ENCODE measurements around the gene ATAT1. TPM values are rescaled to one million over a fixed set of nuclear protein-coding genes. Genes with fewer than 3 reads are reported as not detected.

The ATAT1 gene
- total RNA-seq, 1 experiment from 2014 or later: 19.3 TPM

GRCh38 chr6:30603961-30604360, 22.7 kb upstream of the ATAT1 start (continued):
- TF ChIP-seq, protein P1, sequence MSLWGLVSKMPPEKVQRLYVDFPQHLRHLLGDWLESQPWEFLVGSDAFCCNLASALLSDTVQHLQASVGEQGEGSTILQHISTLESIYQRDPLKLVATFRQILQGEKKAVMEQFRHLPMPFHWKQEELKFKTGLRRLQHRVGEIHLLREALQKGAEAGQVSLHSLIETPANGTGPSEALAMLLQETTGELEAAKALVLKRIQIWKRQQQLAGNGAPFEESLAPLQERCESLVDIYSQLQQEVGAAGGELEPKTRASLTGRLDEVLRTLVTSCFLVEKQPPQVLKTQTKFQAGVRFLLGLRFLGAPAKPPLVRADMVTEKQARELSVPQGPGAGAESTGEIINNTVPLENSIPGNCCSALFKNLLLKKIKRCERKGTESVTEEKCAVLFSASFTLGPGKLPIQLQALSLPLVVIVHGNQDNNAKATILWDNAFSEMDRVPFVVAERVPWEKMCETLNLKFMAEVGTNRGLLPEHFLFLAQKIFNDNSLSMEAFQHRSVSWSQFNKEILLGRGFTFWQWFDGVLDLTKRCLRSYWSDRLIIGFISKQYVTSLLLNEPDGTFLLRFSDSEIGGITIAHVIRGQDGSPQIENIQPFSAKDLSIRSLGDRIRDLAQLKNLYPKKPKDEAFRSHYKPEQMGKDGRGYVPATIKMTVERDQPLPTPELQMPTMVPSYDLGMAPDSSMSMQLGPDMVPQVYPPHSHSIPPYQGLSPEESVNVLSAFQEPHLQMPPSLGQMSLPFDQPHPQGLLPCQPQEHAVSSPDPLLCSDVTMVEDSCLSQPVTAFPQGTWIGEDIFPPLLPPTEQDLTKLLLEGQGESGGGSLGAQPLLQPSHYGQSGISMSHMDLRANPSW (CRISPR knock-in tag; conservative IDR thresholded peaks at IDR 0.05; ENCODE audit: low read depth): no peak
- no peak for TF ChIP-seq ZNF121 (CRISPR knock-in tag; IDR thresholded peaks at IDR 0.05)
- TF ChIP-seq ATF3 (CRISPR knock-in tag; conservative IDR thresholded peaks at IDR 0.05): no peak
- TF ChIP-seq ELF4 (CRISPR knock-in tag; IDR thresholded peaks at IDR 0.05; ENCODE audit: low read depth): no peak
- TF ChIP-seq SP1 (CRISPR knock-in tag; conservative IDR thresholded peaks at IDR 0.05): no peak
- TF ChIP-seq ZNF232 (CRISPR knock-in tag; IDR thresholded peaks at IDR 0.05): no peak
- no peak for TF ChIP-seq ZNF281 (CRISPR knock-in tag; IDR thresholded peaks at IDR 0.05)
- TF ChIP-seq ETV6 (CRISPR knock-in tag; IDR thresholded peaks at IDR 0.05): no peak
- TF ChIP-seq ZNF671 (CRISPR knock-in tag; IDR thresholded peaks at IDR 0.05): no peak
- no peak for TF ChIP-seq TEAD1 (CRISPR knock-in tag; IDR thresholded peaks at IDR 0.05)
- no peak for TF ChIP-seq GABPB1 (CRISPR knock-in tag; IDR thresholded peaks at IDR 0.05)
- TF ChIP-seq SOX15 (CRISPR knock-in tag; IDR thresholded peaks at IDR 0.05): no peak

- CTCF ChIA-PET: interaction anchor here (1.0 to 1.4 kb wide), 2 partner anchors 12 to 121 kb away, joined by 4 read pairs; no protein-coding TSS in a partner anchor
- DNase-seq (ENCODE audit: low spot score): no peak
- Mint-ChIP-seq H3K4me3 (no peak overlapping the region), H3K27ac (0 out of 2 replicates have a peak overlapping the region, but pooled peaks have one; percentile 15), H3K4me1 (peaks cover 31% of the 10 kb centered on the region), H3K36me3 (peaks cover 71% of the 10 kb centered on the region), H3K27me3 (ENCODE audit: low read depth) (no peaks in the 10 kb centered on the region), H3K9me3 (no peaks in the 10 kb centered on the region)
- POLR2A ChIA-PET: interaction anchor here (1.2 to 1.4 kb wide), 3 partner anchors 10 to 77 kb away, joined by 3 to 6 read pairs (median 5); no protein-coding TSS in a partner anchor
- no peak for ATAC-seq
- TF ChIP-seq NR2C2 (CRISPR knock-in tag; IDR thresholded peaks at IDR 0.05): no peak
- no peak for TF ChIP-seq PRDM15 (CRISPR knock-in tag; IDR thresholded peaks at IDR 0.05)
- no peak for TF ChIP-seq ZMAT4 (CRISPR knock-in tag; IDR thresholded peaks at IDR 0.05)
- no peak for TF ChIP-seq ELF4 (CRISPR knock-in tag; IDR thresholded peaks at IDR 0.05; ENCODE audit: low read depth)
- TF ChIP-seq E2F1 (CRISPR knock-in tag; IDR thresholded peaks at IDR 0.05): no peak
- no peak for TF ChIP-seq ZNF396 (CRISPR knock-in tag; IDR thresholded peaks at IDR 0.05; ENCODE audit: borderline replicate concordance)
- TF ChIP-seq, protein P2, sequence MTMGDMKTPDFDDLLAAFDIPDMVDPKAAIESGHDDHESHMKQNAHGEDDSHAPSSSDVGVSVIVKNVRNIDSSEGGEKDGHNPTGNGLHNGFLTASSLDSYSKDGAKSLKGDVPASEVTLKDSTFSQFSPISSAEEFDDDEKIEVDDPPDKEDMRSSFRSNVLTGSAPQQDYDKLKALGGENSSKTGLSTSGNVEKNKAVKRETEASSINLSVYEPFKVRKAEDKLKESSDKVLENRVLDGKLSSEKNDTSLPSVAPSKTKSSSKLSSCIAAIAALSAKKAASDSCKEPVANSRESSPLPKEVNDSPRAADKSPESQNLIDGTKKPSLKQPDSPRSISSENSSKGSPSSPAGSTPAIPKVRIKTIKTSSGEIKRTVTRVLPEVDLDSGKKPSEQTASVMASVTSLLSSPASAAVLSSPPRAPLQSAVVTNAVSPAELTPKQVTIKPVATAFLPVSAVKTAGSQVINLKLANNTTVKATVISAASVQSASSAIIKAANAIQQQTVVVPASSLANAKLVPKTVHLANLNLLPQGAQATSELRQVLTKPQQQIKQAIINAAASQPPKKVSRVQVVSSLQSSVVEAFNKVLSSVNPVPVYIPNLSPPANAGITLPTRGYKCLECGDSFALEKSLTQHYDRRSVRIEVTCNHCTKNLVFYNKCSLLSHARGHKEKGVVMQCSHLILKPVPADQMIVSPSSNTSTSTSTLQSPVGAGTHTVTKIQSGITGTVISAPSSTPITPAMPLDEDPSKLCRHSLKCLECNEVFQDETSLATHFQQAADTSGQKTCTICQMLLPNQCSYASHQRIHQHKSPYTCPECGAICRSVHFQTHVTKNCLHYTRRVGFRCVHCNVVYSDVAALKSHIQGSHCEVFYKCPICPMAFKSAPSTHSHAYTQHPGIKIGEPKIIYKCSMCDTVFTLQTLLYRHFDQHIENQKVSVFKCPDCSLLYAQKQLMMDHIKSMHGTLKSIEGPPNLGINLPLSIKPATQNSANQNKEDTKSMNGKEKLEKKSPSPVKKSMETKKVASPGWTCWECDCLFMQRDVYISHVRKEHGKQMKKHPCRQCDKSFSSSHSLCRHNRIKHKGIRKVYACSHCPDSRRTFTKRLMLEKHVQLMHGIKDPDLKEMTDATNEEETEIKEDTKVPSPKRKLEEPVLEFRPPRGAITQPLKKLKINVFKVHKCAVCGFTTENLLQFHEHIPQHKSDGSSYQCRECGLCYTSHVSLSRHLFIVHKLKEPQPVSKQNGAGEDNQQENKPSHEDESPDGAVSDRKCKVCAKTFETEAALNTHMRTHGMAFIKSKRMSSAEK (CRISPR knock-in tag; IDR thresholded peaks at IDR 0.05; ENCODE audit: borderline replicate concordance): 0 out of 2 replicates have a peak, but pooled peaks have one; percentile 16
- TF ChIP-seq, protein P3, sequence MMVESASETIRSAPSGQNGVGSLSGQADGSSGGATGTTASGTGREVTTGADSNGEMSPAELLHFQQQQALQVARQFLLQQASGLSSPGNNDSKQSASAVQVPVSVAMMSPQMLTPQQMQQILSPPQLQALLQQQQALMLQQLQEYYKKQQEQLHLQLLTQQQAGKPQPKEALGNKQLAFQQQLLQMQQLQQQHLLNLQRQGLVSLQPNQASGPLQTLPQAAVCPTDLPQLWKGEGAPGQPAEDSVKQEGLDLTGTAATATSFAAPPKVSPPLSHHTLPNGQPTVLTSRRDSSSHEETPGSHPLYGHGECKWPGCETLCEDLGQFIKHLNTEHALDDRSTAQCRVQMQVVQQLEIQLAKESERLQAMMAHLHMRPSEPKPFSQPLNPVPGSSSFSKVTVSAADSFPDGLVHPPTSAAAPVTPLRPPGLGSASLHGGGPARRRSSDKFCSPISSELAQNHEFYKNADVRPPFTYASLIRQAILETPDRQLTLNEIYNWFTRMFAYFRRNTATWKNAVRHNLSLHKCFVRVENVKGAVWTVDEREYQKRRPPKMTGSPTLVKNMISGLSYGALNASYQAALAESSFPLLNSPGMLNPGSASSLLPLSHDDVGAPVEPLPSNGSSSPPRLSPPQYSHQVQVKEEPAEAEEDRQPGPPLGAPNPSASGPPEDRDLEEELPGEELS (CRISPR knock-in tag; IDR thresholded peaks at IDR 0.05): no peak
Measured at GRCh38 chr6:30610065-30610464, 16.6 kb upstream of the ATAT1 start.

Data from WTC11 (cell line).